Inferior parietal cortex (tissue), 1 donor: Measurements from ENCODE around the gene PRKAA2.

ENCODE experiments used
- DNase-seq: peaks from one replicate; pipeline ENCODE4 v3.0.0-alpha.2; 2016; ENCODE audit errors: extremely low spot score

The PRKAA2 gene

DNA sequence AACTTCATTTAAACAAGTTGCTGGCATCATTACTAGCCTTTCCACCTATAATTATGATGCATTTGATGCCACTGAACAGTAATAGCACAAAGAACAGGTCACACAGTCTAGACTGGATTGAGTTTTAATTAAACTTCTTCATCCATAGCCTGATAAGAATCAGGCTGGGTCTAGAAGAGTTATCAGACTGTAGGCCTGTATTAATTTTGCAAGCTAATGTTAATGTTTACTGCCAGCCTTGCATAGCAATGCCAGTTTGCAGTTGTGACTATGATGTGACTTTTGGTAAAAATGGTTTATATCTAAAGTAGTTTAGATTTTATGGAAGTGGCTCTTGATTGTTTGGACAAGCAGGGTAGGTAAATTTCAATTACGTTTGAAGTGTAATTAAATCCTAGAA lies 68.0 kb downstream of the PRKAA2 start:
- no peak for DNase-seq

- DNase-seq, result no peak
Measured at GRCh38 chr1:56715156-56715555, 70.0 kb downstream of the PRKAA2 start.

GRCh38 chr1:56719171-56719570 lies 74.1 kb downstream of the PRKAA2 start:
- DNase-seq, result no peak

GRCh38 chr1:56726706-56727105 lies 81.6 kb downstream of the PRKAA2 start:
- no peak for DNase-seq

DNA sequence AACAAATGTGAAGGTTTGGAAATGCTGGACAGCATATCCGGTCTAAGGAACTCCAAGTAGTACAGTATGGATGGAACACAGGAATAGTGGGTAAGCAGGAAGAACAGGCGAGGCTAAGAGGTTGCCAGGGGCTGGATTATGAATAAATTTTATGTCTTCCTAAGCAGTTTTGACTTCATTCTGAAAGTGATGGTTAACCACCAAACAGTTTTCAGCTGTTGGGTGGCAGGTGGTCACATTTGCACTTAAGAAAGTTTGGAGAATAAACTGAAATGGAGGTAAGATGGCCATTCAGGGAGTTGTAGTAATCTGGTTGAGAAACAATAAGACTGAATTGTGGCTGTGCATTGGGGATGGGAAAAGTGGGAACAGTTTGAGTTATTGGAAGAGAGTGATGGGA lies 83.8 kb downstream of the PRKAA2 start:
- DNase-seq, result no peak

- DNase-seq, result no peak
Measured at GRCh38 chr1:56745231-56745630, 100.1 kb downstream of the PRKAA2 start.

DNA sequence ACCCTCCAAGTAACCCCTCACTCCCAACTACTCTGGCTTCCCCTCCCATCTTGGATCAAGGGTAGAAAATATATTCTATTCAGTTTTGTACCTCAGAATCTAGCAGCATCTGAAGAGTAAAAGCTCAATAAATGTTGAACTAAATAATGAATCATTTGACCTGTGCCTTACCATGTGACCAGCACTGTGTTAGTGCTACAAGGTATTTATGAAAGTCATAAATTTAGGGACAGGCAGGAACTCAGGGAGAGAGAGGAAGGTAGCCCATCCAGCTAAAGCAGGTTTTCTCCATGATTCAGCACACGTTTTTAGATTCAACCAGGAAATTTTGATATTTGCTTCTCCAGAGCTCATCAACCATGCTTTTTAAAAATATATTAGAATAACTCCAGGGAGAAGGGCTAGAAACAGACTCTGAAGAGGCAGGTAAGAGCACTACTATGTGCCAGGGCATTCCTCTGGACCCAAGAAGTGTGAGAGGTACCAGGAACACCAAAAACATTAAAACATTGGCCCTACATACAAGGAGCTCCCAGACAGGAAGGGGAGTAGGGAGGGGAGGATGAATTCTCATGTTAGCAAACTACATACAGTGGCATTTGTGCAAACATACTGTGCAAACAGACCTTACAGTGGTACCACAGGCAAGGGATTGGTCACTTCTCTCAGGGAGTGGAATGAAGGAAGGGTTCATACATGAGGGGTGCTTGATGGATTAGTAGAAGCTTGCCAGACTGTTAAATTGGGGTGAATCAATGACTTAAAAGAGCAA lies 109.8 kb downstream of the PRKAA2 start:
- DNase-seq, result no peak

DNA sequence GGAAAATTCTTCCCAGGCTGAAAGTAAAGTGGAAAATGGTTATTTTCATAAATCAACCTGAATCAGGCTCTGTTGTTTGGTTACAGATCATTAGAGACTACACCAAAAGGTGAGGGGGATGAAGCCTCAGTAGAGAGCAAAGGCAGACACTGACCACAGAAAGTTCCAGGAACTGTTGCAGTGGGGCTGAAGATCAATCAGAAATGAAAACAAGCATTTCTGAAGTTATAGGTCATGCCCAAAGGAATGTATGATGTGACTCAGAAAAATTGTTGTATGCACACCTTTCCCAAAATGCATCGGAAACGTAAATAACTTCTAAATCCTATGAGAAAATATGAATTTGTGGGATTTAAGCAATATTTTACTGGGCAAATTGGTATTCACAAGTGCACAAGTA lies 110.8 kb downstream of the PRKAA2 start:
- no peak for DNase-seq

GRCh38 chr1:56758135-56758534 lies 113.0 kb downstream of the PRKAA2 start:
- DNase-seq, result no peak

GRCh38 chr1:56758794-56759193 lies 113.7 kb downstream of the PRKAA2 start:
- no peak for DNase-seq
